Suppressor macrophage treated with lipopolysaccharide for 4 hours (primary cell): ENCODE data around the gene CGRRF1.

ENCODE experiments used
- DNase-seq: peaks from one replicate; pipeline ENCODE4 v3.0.0-alpha.2; 2020

CGRRF1 gene

DNA sequence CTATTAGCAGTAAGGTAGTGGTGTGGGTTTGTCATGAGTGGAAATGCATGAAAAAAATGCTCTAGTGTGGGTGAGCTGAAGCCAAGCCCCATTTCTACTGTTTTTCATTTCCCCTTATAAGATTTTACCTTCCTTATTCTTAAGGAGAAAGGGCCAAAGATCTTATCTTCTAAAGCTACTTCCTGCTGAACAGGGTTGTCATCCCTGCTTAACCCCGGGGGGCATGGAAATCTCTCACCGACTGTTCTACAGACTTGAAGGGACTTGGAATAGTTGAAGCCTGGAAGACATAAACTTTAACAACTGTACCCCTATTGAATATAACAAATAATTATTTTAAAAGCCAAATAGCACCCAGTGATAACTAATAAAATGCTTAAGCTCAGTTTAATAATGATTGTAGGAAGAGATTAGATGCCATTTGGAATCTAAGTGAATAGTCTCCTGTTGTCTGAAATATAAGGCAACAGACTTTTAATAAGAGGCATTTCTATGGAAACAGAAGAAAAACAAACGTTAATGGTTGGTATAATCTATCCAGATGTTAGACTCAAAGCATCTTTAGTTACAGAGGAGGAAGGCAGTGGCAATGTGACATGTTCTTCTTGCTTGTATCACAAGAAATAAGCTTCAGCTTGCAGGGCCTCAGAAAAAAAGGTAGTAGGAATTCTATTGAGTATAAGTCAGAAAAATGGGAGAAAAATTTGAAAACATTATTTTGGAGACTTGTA is 19.1 kb upstream of the CGRRF1 start:
- DNase-seq: no peak

DNA sequence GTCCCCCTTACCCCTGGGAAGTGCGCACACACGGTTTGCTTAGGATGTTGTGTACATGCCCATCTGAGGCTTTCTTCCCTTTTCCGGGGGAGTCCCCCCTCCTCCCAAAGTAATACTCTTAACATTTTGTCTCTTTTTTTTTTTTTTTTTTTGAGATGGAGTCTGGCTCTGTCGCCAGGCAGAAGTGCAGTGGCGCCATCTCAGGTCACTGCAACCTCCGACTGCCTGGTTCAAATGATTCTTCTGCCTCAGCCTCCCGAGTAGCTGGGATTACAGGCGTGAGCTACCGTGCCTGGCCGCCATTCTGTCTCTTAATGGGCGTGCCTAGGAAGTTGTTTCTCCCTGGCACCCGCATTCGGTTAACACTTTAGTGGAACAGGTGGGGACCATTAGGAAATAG is 16.4 kb upstream of the CGRRF1 start:
- DNase-seq: no peak

GRCh38 chr14:54497224-54497623 is 12.5 kb upstream of the CGRRF1 start:
- DNase-seq: no peak

DNA sequence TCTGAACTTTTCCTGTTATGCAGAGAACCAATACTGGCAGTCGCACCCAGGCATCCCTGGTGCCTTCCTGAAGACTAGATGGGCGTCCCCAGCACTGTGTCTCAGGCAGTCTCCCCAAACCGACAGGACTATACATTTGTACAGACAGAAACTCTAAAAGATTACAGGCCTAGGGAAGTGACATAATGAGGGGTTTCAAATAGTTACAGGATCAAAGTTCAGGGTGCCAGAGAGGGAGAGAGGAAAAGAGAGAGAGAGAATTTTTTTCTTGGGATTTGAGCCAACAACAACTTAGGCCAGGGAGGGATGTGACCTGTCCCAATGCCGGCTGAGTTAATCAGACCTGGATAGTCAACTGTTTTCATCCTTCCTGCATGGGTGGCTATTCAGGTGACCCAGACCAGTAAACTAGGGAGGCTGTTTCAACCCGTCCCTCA is 11.6 kb upstream of the CGRRF1 start:
- no peak for DNase-seq

DNA sequence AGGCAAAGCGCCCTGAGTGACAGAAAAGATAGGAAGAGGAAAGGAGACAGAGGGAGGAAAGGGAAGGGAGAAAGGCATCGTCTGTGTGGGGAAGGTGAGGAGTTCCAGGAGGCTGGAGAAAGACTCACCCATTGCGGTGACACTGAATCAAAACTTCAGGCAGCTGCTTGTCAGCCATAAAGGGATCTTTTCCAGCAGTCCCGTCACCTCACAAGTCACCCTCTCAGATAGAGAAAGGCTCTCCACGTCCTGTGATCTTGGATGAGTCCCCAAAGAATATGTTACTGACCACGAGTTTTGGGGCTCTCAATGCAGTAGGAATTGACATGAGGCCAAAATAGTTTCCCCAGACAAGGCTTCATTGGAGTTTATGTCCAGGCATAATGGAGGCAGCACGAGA is 11.1 kb upstream of the CGRRF1 start:
- no peak for DNase-seq

GRCh38 chr14:54500744-54501143 is 9.0 kb upstream of the CGRRF1 start:
- DNase-seq: no peak

GRCh38 chr14:54501480-54501879 is 8.2 kb upstream of the CGRRF1 start:
- DNase-seq: peak; percentile 82

GRCh38 chr14:54502602-54503001 is 7.1 kb upstream of the CGRRF1 start:
- peak; percentile 87 for DNase-seq

DNA sequence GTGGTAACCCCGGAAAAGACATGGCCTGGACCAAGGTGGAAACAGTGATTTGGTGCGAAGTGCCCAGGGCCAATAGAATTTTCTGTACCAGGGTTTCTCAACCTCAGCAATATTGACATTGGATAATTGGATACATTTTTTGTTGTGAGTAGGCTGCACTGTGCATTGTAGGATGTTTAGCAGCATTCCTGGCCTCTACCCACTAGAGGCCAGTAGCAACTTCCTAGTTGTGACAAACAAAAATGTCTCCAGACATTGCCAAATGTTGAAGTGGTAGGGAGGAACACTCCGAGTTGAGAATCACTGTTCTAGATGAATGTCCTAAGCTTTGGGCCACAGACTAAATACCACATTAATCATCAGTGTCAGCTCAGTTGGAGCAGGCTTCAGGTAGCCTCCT is 6.2 kb upstream of the CGRRF1 start:
- DNase-seq: peak; percentile 58

GRCh38 chr14:54512393-54512792 is 2.7 kb downstream of the CGRRF1 start:
- no peak for DNase-seq

DNA sequence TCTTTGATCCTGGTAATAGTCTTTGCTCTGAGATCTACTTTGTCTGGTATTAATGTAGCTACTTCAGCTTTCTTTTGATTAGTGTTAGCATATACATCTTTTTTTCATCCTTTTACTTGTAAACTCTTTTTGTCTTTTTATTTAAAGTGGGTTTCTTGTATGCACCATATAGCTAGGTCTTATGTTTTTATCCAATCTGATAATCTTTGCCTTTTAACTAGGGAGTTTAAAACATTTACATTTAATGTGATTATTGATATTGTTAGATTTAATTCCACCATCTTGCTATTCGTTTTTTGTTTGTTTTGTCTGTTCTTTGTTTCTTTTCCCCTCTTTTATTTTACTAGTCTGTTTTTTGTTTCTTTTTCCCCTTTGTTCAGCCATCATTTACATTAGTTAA is 6.0 kb downstream of the CGRRF1 start:
- DNase-seq: no peak

DNA sequence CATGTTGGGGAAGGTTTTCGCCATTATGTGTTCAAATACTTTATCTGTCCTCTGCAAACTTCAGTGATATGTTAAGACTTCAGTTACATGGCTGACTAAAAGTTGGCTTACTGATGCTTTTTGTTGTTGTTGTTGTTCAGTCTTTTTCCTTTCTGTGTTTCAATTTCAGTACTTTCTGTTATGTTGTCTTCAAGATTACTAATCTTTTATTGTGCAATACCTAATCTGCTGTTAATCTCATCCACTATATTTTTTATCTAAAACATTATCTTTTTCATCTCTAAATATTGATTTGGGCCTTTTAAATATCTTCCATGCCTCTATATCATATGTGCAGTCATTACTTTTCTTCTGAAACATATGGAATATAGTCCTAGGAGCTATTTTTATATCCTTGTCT is 7.0 kb downstream of the CGRRF1 start:
- DNase-seq: no peak

- DNase-seq: no peak
Observed at GRCh38 chr14:54524410-54524809, 14.7 kb downstream of the CGRRF1 start.

- DNase-seq: no peak
Observed at GRCh38 chr14:54528973-54529372, 19.3 kb downstream of the CGRRF1 start.

DNA sequence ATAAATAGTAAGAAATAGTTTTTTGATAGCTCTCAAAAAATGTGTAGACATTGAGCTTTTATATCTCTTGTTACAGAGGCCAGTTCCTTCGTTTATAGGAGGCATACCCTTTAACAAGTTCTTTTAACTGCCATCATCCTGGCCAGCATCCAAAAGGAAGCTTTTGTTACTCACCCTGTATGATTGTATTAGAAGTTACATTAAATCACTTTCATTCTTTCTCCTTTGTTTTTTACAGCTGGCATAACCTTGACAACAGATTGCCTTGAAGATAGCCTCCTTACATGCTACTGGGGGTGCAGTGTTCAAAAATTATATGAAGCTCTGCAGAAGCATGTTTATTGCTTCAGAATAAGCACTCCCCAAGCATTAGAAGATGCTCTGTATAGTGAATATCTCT is 20.1 kb downstream of the CGRRF1 start:
- DNase-seq: peak; percentile 10

GRCh38 chr14:54532111-54533012 is 22.7 kb downstream of the CGRRF1 start:
- no peak for DNase-seq

- DNase-seq: no peak
Observed at GRCh38 chr14:54533100-54533499, 23.4 kb downstream of the CGRRF1 start.

DNA sequence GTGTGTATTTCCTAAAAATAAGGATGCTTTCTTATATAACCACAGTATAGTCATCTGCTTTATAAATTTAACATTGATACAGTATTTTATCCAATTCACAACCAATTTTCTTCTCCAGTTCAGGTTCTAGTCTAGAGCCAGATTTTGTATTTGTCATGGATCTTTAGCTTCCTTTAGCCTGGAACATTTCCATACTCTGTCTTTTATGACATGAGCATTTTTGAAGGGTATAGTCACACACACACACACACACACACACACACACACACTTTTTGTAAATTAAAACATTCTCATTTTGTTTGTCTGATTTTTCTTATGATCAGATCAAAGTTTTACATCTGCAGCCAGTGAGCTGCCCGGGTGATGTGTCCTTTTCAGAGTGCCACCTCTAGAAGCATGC is 25.4 kb downstream of the CGRRF1 start:
- DNase-seq: no peak

GRCh38 chr14:54535646-54536045 is 25.9 kb downstream of the CGRRF1 start:
- DNase-seq: no peak

DNA sequence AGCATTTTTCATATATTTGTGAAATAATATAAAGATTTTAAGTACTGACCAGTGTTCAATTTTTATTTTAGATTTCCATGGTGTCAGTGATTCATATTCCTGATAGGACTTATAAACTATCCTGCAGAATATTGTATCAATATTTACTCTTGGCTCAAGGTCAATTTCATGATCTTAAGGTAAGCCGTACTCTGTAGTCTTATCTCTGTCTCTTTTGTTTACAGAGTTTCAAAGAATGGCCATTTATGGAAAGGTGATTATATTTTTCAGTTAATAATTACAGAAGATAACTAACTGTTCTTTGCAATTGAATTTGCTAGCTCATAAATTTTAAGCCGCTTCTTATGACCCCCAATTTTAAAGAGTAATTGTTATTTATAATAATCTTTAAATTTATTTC is 27.9 kb downstream of the CGRRF1 start:
- no peak for DNase-seq

GRCh38 chr14:54538055-54538454 is 28.3 kb downstream of the CGRRF1 start:
- DNase-seq: no peak

DNA sequence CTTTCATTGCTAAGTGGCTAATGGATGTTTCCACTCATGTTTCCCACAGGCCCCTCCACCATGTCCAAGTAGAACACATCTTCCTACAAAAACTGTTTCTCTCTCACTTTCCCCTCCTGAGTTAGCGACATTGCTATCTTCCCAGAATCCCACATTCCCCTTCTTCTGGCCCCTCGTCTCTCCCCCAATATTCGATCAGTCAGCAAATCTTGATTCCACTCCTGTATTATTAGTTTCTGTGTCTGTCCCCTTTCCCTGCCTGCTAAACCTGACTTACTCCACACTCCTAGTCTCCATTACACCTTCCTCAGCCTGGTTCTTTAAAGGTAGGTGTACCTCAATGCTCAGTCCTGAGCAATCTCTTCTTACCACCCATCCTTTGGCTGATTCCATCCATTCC is 37.9 kb downstream of the CGRRF1 start:
- DNase-seq: no peak

- no peak for DNase-seq
Observed at GRCh38 chr14:54548491-54548890, 38.8 kb downstream of the CGRRF1 start.

DNA sequence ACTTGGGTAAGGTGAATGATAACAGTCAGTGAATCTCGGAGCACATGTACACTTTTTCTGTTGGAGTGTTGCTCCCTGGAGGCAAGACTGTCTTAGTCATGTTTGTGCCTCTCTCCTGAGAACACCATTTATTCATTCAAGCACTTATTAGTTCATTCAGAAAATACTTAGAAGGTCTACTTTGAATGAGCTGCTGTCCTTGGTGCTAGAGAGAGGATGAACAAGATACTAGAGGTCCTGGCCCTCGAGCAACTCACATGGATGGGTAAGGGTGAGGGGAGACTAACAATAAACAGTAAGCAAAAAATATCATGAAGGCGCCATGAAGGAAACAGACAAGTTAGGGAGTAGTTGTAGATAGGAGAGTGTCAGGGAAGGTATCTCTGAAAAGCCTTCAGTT is 40.2 kb downstream of the CGRRF1 start:
- no peak for DNase-seq
